Femur (tissue), 1 donor: ENCODE data around the gene TULP1.
"Not testable (repeated sequence)": the region's sequence is repeated elsewhere in the genome, so short reads cannot be mapped to it uniquely, and the experiment has no call there.

ENCODE experiments used
- DNase-seq: peaks from one replicate; pipeline ENCODE4 v3.0.0-alpha.2; 2017

Gene TULP1

DNA sequence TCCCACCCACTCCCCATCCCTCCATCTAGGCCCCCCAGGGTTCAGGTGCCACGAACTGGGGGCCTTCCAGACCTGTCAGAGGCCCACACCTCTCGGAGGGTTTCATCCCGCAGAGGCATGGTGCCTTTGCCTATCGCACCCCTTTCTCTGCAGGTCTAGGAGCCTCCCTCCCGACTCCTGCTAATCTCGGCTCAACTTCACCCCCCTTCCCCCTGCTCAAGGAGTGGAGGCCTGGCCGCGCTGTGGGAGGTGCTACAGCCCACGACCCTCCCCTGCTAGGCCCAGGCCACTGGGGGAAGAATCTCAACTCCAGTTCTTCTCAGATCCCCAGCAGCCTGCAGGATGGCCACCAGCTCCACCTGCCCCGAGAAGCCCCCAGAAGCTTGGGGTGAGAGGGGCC, at the start of gene TULP1:
Gene TULP1 (minus strand): TSS at position 157 of the 400 bp plus-strand sequence. CDS start 38 bp downstream, at position 119.
- DNase-seq, result no peak

- no peak for DNase-seq
Observed at GRCh38 chr6:35562060-35562459, 49.4 kb upstream of the TULP1 start.

- DNase-seq, result no peak
Observed at GRCh38 chr6:35561113-35561512, 48.4 kb upstream of the TULP1 start.

DNA sequence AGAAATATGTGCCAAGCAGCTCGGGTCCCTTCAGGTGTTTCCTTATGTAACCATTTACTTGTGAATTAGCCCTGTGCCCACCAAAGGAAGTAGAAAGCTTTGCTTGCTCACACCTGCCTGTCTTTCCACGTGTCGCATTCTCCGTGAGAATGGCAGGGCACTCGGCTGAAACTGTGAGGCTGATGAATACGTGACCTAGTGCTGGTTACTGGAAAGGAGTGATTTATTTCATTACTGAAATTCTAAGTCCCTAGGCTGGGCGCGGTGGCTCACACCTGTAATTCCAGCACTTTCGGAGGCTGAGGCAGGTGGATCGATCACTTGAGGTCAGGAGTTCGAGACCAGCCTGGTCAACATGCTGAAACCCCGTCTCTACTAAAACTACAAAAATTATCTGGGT, 45.9 kb upstream of the TULP1 start:
- no peak for DNase-seq

GRCh38 chr6:35557239-35557638, 44.5 kb upstream of the TULP1 start:
- DNase-seq, result no peak

DNA sequence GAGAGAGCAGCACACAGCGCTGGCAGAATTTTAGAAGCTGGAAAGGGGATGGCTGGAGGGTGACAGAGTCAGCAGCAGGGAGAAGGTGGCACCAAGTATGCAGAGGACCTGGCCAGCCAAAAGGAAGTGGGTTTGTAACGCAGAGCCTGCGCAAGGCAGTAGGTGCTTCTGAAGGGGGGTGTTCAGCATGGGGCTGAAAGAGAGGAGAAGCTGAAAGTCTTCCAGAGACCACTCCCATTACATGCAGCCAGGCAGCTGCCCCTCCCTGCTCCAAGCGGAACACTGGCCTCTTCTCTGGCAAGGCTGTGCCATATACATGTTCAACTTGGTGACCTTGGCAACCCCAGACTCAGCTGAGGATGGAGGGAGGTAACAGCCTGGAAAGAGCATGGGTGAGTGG, 42.1 kb upstream of the TULP1 start:
- DNase-seq, result no peak

- no peak for DNase-seq
Observed at GRCh38 chr6:35553315-35553714, 40.6 kb upstream of the TULP1 start.

GRCh38 chr6:35552285-35552917, 39.7 kb upstream of the TULP1 start:
- no peak for DNase-seq

DNA sequence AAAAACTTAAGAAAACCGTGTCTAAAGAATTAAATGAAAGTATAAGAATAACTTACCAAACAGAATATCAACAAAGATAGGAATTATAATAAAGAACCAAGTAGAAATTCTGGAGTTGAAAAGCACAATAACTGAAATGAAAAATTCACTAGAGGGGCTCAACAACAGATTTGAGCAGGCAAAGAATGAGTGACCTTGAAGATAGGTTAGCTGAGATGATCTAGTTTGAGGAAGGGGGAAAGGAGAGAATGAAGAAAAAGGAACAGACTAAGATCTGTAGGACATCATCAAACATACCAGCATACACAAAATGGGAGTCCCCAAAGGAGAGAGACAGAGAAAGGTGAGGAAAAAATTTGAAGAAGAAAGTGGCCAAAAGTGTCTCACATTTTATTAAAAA, 37.7 kb upstream of the TULP1 start:
- no peak for DNase-seq

- no peak for DNase-seq
Observed at GRCh38 chr6:35547676-35548075, 35.0 kb upstream of the TULP1 start.

DNA sequence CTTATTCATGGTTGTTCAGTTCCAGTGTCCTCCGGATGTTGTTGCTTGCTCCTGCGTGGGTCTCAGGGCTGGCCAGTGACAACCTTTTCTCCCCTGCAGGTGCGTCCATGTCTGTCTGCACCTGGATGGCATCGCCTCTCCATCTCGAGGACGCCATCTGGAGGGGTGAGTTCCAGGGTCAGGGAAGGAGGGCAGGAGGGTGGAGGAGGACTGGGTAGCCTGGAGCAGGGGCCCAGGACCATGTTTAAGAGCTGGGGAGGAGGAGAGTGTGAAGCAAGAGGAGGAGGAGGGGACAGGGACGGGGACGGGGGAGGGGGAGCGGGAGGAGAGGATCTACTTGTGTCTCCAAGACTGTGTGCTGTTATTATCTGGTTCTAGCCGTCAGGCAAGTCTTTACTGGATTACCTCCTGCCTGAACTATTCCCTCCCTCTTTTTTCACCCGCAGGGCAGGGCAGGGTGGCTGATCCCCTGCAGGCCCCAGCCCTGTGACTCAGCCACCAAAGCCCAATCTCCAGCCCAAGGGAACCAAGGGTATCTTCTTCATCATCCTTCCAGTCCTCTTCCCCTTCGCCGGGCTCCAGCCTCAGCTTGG, 32.2 kb upstream of the TULP1 start:
- DNase-seq, result no peak

- no peak for DNase-seq
Observed at GRCh38 chr6:35543459-35544193, 30.9 kb upstream of the TULP1 start.

- DNase-seq, result no peak
Observed at GRCh38 chr6:35541836-35542235, 29.1 kb upstream of the TULP1 start.

GRCh38 chr6:35539223-35539622, 26.5 kb upstream of the TULP1 start:
- DNase-seq, result no peak

DNA sequence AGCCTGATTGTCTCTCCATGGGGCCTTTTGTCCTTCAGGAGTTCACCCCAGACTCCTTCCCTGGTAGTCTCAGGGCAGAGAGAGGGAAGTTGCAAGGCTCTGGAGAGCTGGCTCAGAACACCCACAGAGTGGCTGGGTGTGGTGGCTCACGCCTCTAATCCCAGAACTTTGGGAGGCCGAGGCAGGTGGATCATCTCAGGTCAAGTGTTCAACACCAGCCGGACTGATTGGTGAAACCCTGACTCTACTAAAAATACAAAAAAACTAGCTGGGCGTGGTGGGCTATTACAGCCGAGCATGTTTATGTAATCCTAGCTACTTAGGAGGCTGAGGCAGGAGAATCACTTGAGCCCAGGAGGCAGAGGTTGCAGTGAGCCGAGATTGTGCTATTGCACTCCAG, 23.2 kb upstream of the TULP1 start:
- DNase-seq, result not testable (repeated sequence)

DNA sequence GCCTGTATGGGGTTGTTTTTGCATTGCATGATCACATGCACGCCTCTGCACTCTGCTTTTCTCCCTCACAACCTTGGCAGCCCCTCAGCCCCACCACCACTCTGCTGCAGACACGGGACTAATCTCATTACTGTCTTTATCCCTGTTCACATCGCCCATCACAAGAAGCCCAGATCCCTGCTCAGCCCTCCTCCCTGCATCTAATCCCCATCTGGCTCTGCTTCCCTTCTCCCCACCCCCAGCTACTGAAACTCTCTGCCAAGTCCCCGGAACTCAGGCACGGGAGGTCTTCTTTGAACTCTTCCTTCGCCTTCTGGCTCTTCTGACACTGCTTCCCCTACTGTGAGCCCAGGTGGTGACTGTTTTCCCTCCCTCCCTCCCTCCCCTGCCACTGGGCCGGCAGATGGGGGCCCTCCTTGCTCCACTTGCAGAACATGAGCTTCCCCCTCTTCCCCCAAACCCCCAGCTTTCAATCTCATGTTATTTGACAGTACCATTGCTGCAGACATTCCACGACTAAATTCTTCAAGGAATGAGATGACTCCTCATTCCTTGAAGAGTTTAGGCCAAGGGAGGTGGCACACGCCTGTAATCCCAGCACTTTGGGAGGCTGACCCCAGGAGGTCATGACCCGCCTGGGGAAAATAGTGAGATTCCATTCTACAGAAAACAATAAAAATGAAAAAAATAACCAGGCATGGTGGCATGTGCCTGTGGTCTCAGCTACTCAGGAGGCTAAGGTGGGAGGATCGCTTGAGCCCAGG, 21.9 kb upstream of the TULP1 start:
- peak; percentile 42 for DNase-seq

DNA sequence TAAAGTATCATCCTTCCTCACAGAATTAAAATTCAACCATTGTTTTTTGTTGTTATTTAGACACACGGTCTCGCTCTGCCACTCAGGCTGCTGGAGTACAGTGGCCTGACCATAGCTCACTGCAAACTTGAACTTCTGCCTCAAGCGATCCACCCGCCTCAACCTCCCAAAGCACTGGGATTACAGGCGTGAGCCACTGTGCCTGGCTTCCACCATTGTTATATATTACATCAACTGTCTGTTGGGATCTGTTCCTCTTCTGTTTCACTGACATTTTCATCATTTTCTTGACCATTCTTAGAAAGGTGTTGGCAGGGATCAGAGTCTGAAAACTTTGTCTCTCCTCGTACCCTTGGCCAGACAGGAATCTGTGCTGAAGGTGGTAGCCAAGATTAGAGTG, 21.3 kb upstream of the TULP1 start:
- DNase-seq, result no peak

DNA sequence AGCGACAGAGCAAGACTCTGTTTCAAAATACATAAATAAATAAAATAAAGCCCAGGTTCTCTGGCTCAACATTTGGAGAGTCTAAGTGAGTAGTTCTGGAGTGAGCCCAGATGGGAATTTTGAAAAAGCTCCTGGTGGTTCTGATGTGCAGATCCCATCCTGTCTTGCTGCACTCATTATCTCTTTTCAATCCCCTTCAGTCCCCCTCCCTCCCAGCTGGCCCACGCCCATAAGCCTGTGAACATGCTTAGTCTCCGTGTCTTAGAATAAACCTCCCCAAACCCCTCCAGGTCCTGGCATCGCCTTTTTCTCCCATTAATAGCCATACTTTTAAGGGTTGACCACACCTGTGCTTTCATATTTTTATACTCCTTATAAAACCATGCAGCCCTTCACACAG, 19.4 kb upstream of the TULP1 start:
- DNase-seq, result no peak

GRCh38 chr6:35524380-35525020, 11.8 kb upstream of the TULP1 start:
- DNase-seq, result no peak

- DNase-seq, result peak; percentile 81
Observed at GRCh38 chr6:35522660-35523658, 10.3 kb upstream of the TULP1 start.

- peak; percentile 31 for DNase-seq
Observed at GRCh38 chr6:35522151-35522550, 9.5 kb upstream of the TULP1 start.

DNA sequence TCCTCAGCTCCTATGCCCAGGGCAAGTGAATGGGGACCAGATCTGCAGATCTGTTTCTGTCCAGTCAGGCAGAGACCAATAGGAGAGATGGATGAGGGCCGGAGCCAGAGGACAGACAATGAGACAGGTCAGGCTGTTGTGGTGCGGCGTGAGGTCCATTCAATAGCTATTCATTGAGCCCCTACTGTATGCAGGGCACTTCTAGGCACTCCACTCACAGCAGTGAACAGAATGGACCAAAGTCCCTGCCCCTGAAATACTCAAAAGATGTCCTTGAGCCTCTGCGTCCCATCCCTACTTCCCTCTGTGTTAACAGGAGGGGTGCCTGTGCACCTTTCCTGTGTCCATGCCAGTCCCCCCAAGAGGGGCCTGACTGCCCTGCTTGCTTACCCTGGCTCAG, 8.5 kb upstream of the TULP1 start:
- no peak for DNase-seq
